ENCODE results near the gene SCN4B. TPM values are rescaled to one million over a fixed set of nuclear protein-coding genes. Genes with fewer than 3 reads are reported as not detected.

The SCN4B gene
- total and polyA plus RNA-seq, 2 of the 4 experiments (the other 2 are of a cell fraction), result 0.18 to 0.44 TPM

GRCh38 chr11:118112711-118113430, 39.8 kb downstream of the SCN4B start:
- no peak overlapping the region for H3K56ac ChIP-seq (ENCODE audit: extremely low read depth, insufficient read depth, low read length)
- no peak overlapping the region for H2BK15ac ChIP-seq (ENCODE audit: low read depth, low read length)
- no peak overlapping the region for H4K5ac ChIP-seq (ENCODE audit: low read depth, low read length)
- CTCF ChIA-PET, result interaction anchor here (0.7 kb wide), 1 partner anchor 67 kb away, joined by 3 read pairs; no protein-coding TSS in a partner anchor
- no peak overlapping the region for H2BK5ac ChIP-seq (ENCODE audit: low read depth, low read length, poor library complexity, severe bottlenecking)
- no peak for TF ChIP-seq MAZ (IDR thresholded peaks at IDR 0.05; ENCODE audit: borderline replicate concordance, low read depth, low read length)
- TF ChIP-seq CTCF (conservative IDR thresholded peaks at IDR 0.05; ENCODE audit: low read depth, low read length), result no peak
- TF ChIP-seq CHD1 (IDR thresholded peaks at IDR 0.05; ENCODE audit: low read depth, low read length), result no peak
- no peak for TF ChIP-seq RAD21 (IDR thresholded peaks at IDR 0.05; ENCODE audit: low read length)
- TF ChIP-seq SMC3 (IDR thresholded peaks at IDR 0.05; ENCODE audit: low read depth, low read length), result no peak
- no peak for TF ChIP-seq CEBPB (IDR thresholded peaks at IDR 0.05; ENCODE audit: low read depth, low read length)
- no peak for TF ChIP-seq NFE2L2 (IDR thresholded peaks at IDR 0.05; ENCODE audit: low read depth, low read length)
- H4K91ac ChIP-seq (ENCODE audit: insufficient read depth, low read depth, low read length), result no peak overlapping the region
- no peak overlapping the region for H2AK5ac ChIP-seq (ENCODE audit: low read depth, low read length)
- H3K9ac ChIP-seq (ENCODE audit: low read depth, low read length), result no peak overlapping the region
- DNase-seq, result no peak
- no peaks in the 10 kb centered on the region for H3K79me1 ChIP-seq (ENCODE audit: low read depth in 1 of 2, low read length in 2 of 2)
- no peak overlapping the region for H3K4me2 ChIP-seq (ENCODE audit: low read depth, low read length)
- no TSS peak for BruUV-seq (replicated peaks)
- H3K4me1 ChIP-seq (ENCODE audit: control insufficient read depth, insufficient read depth, low read length), result no peaks in the 10 kb centered on the region
- intact Hi-C loops (cut with micrococcal nuclease), result no loop called here
- no peaks in the 10 kb centered on the region for H3K36me3 ChIP-seq (ENCODE audit: control insufficient read depth, insufficient read depth, low read length)
- H3K27me3 ChIP-seq (ENCODE audit: control insufficient read depth, insufficient read depth, low read length), result no peaks in the 10 kb centered on the region
- WGBS, 2 experiments (ENCODE audit: extremely low coverage in 2 of 2, insufficient read length in 1 of 2), result 33% methylated on average over 3 of the region's 11 CpGs; no CpG with 5 or more reads in 1 of the 2 experiments
- no peaks in the 10 kb centered on the region for H3K9me1 ChIP-seq (ENCODE audit: insufficient read depth, low read length)
- no peaks in the 10 kb centered on the region for H3K9me3 ChIP-seq (ENCODE audit: control insufficient read depth, insufficient read depth, low read length)
- H2BK120ac ChIP-seq (ENCODE audit: low read depth, low read length), result no peak overlapping the region
- no peak overlapping the region for H3K4me3 ChIP-seq (ENCODE audit: insufficient read depth, low read depth, low read length)
- H3K4ac ChIP-seq (ENCODE audit: low read depth, low read length), result no peak overlapping the region
- no peak overlapping the region for H3K23ac ChIP-seq (ENCODE audit: low read depth, low read length)
- no peak overlapping the region for H4K8ac ChIP-seq (ENCODE audit: low read depth in 2 of 2, low read length in 2 of 2)
- no peak for ATAC-seq (ENCODE audit: low read depth)
- no peak overlapping the region for H2BK20ac ChIP-seq (ENCODE audit: low read depth, low read length)
- no peaks in the 10 kb centered on the region for H4K20me1 ChIP-seq (ENCODE audit: insufficient read depth, low read length)
- in situ Hi-C loops (cut with MboI; ENCODE audit: low sequenced_read_pairs), result no loop called here
- H2AFZ ChIP-seq (replicated peaks; ENCODE audit: low read length, poor library complexity), result no peak overlapping the region
- H3K14ac ChIP-seq (replicated peaks; ENCODE audit: low read depth, low read length), result no peak overlapping the region
- dilution Hi-C loops (cut with HindIII; ENCODE audit: low sequenced_read_pairs, unreplicated experiment), result no loop called here
- H3K18ac ChIP-seq (ENCODE audit: low read depth, low read length), result no peak overlapping the region
- H2AK9ac ChIP-seq (replicated peaks; ENCODE audit: low read depth, low read length, poor library complexity), result no peak overlapping the region
- H3K27ac ChIP-seq (ENCODE audit: insufficient read depth, low read length), result no peak overlapping the region
- POLR2A ChIA-PET (ENCODE audit: unreplicated experiment), result no interaction called here
